Stimulated activated naive CD8-positive, alpha-beta T cell treated with anti-CD3 and anti-CD28 coated beads, Interleukin-15, amount 100 ng/mL, for 72 hours (primary cell): Measurements from ENCODE around the gene HOXD8.

Experiments used
- ATAC-seq: fragments of 150-1000 bp; cut with Tn5 transposase; 2 replicates; pipeline ENCODE4 v1.10.0; 2021; ENCODE audit warnings: mild to moderate bottlenecking, moderate library complexity
- DNase-seq, 2 donors: peaks; one replicate each; pipeline ENCODE4 v3.0.0; 2021 to 2022
- H3K27ac Mint-ChIP-seq, 2 donors: one replicate each; pipeline ENCODE4 v1.8.0; 2022; ENCODE audit warnings: mild to moderate bottlenecking in 2 of 2, mixed read lengths in 2 of 2, moderate library complexity in 2 of 2
- H3K27me3 Mint-ChIP-seq: one replicate; pipeline ENCODE4 v1.8.0; 2022; ENCODE audit warnings: mixed read lengths
- H3K4me1 Mint-ChIP-seq: one replicate; pipeline ENCODE4 v1.8.0; 2022; ENCODE audit warnings: mild to moderate bottlenecking, mixed read lengths
- H3K4me3 Mint-ChIP-seq, 2 donors: one replicate each; pipeline ENCODE4 v1.8.0; 2022; ENCODE audit warnings: mild to moderate bottlenecking in 2 of 2, mixed read lengths in 2 of 2, moderate library complexity in 1 of 2
- H3K9me3 Mint-ChIP-seq, 2 donors: one replicate each; pipeline ENCODE4 v1.8.0; 2022; ENCODE audit warnings: mixed read lengths in 2 of 2

Gene HOXD8

GRCh38 chr2:176128982-176129796 lies at the start of gene HOXD8:
Gene HOXD8 (plus strand): TSS chr2:176129705. CDS start chr2:176130367, 662 bp downstream.
- Mint-ChIP-seq H3K9me3 (no peaks in the 10 kb centered on the region), H3K4me3 (peak within 1 kb of the TSS; percentile 63 to 70), H3K4me1 (peaks cover 43% of the 10 kb centered on the region), H3K27ac (peak within 1 kb of the TSS; percentile 61 to 67), H3K27me3 (peaks cover 96% of the 10 kb centered on the region)
- peak in 1 of 2 donors; percentile 35 for DNase-seq
- peak; percentile 43 for ATAC-seq

- peaks cover 92% of the 10 kb centered on the region for H3K27me3 Mint-ChIP-seq
Measured at GRCh38 chr2:176079831-176080539, 49.5 kb upstream of the HOXD8 start.

GRCh38 chr2:176080540-176081375 lies 48.7 kb upstream of the HOXD8 start:
- H3K9me3 Mint-ChIP-seq = peaks cover 17 to 52% of the 10 kb centered on the region in 2 donors
- peak; percentile 31 for ATAC-seq
- no peak for DNase-seq
- H3K27me3 Mint-ChIP-seq = peaks cover 92% of the 10 kb centered on the region
- H3K4me3 Mint-ChIP-seq = peak overlapping the region in 1 of 2 donors; percentile 52
- H3K27ac Mint-ChIP-seq = peak overlapping the region in 1 of 2 donors; percentile 87
- H3K4me1 Mint-ChIP-seq = peaks cover 43% of the 10 kb centered on the region

More at GRCh38 chr2:176079831-176080539, 49.5 kb upstream of the HOXD8 start:
- ATAC-seq = peak; percentile 54
- no peak for DNase-seq
- Mint-ChIP-seq H3K4me3 (peak overlapping the region; percentile 36 to 81), H3K4me1 (peaks cover 40% of the 10 kb centered on the region), H3K27ac (peak overlapping the region in 1 of 2 donors; percentile 82), H3K9me3 (peaks cover 17 to 56% of the 10 kb centered on the region in 2 donors)

DNA sequence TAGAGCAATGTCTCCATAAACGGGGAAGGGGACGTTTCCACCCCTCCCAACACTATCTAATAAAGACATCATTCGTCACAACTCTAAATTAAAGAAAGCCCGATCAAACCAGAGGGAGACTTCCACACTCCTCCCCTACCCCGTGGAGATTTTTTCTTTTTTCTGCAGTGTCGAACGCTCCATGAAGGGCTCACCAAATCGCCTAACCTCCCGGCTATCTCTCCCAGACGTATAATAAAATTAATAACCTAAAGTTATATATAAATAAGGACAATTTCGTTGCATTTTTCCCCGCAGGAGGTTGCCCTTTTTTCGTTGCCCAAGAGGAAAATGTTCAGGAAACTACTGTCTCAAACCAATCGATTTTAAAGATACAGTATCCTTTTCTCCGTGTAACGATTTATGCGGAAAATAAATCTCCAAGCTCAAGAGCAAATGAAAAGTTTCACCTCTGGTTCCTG lies 48.1 kb upstream of the HOXD8 start:
- ATAC-seq (no peak), DNase-seq (no peak)
- peaks cover 16 to 45% of the 10 kb centered on the region in 2 donors for H3K9me3 Mint-ChIP-seq
- peaks cover 43% of the 10 kb centered on the region for H3K4me1 Mint-ChIP-seq
- H3K27me3 Mint-ChIP-seq = peaks cover 92% of the 10 kb centered on the region
- peak overlapping the region in 1 of 2 donors; percentile 62 for H3K4me3 Mint-ChIP-seq
- peak overlapping the region in 1 of 2 donors; percentile 87 for H3K27ac Mint-ChIP-seq

DNA sequence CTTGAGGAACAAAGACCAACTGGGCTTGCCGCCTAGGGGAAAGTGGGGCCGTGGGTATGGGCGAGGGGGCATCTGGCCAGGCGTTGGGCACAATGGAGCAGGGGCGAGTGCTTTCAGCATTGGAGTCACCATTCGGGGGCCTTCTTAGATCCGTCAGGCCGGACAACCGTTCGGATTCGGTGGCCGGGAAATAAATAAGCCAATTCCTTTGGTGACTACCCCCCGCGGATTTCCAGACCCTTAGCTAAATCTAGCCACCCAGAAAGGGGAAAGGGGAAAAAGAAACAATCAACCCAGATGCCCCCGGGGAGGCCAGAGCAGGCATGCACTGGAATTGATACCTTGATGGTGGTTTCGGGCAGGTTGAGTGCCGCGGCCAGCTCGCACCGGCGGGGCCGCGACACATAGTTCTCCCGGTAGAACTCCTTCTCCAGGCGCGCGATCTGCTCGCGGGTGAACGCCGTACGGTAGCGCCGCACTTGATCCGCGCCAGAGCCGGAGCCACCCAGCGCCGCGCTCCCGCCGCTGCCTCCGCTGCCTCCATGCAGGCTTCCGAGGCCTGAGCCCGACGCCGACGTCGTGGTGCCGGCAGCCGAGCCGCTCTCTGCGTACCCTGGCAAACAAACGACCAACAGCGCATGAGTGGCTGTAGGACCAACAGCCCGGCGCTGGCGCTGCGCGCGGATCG lies 47.5 kb upstream of the HOXD8 start:
- Mint-ChIP-seq H3K4me1 (peaks cover 43% of the 10 kb centered on the region), H3K27ac (peak overlapping the region in 1 of 2 donors; percentile 93), H3K4me3 (peak overlapping the region in 1 of 2 donors; percentile 62), H3K9me3 (peaks cover 12 to 45% of the 10 kb centered on the region in 2 donors), H3K27me3 (peaks cover 92% of the 10 kb centered on the region)
- no peak for DNase-seq
- no peak for ATAC-seq

DNA sequence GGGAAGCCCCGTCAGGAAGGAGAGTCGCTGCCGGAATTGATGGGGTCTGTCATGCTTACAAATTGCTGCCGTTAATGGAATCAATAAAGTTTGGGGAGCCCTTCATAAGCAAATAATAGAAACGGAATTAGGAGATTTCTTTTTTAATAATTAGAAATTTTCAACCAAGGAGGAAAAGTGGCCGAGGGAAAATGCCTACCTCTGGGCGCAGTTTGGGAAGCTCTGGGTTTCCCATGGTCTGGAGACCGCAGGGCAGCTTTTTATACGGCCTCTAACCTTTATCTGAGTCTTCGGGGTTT lies 47.0 kb upstream of the HOXD8 start:
- Mint-ChIP-seq H3K9me3 (peaks cover 12 to 49% of the 10 kb centered on the region in 2 donors), H3K27ac (peak overlapping the region in 1 of 2 donors; percentile 93), H3K27me3 (peaks cover 93% of the 10 kb centered on the region), H3K4me3 (no peak overlapping the region), H3K4me1 (peaks cover 43% of the 10 kb centered on the region)
- ATAC-seq (no peak), DNase-seq (no peak)

- Mint-ChIP-seq H3K27me3 (peaks cover 97% of the 10 kb centered on the region), H3K27ac (peak overlapping the region in 1 of 2 donors; percentile 93), H3K4me1 (peaks cover 45% of the 10 kb centered on the region), H3K9me3 (peaks cover 12 to 49% of the 10 kb centered on the region in 2 donors), H3K4me3 (peak overlapping the region in 1 of 2 donors; percentile 55)
- ATAC-seq (no peak), DNase-seq (no peak)
Measured at GRCh38 chr2:176082824-176083751, 46.4 kb upstream of the HOXD8 start.

GRCh38 chr2:176083796-176084261 lies 45.7 kb upstream of the HOXD8 start, which contains the start of gene EVX2:
Gene EVX2 (minus strand): TSS chr2:176083962. CDS start chr2:176083776, 186 bp downstream.
- DNase-seq (no peak), ATAC-seq (no peak)
- Mint-ChIP-seq H3K27ac (peak within 1 kb of the TSS in 1 of 2 donors; percentile 93), H3K9me3 (peaks cover 8 to 43% of the 10 kb centered on the region in 2 donors), H3K4me3 (peak within 1 kb of the TSS; percentile 15 to 55), H3K4me1 (peaks cover 47% of the 10 kb centered on the region), H3K27me3 (peaks cover 97% of the 10 kb centered on the region)

DNA sequence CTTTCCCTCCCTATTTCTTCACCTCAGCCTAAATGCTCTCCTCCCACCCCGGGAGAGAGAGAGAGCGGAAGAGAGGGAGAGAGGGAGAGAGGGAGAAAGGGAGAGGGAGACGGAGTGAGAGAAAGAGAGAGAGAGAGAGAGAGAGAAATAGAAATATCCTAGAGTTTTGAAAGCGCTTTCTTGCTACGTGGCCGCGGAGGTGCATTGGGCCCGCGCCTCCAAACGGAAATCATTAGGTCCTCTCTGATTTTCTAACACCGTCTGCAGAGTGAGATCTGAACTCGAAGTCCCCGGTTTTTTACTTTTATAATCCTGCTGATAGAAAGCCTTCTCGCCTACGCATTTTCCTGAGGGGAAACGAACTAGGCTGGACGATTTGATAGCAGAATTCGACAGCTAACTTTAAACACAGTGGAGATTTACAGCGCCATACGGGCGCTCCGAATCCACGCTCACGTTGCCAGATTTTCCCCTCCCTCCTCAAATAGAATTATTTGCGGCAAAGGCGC lies 44.8 kb upstream of the HOXD8 start:
- no peak overlapping the region for H3K4me3 Mint-ChIP-seq
- H3K27me3 Mint-ChIP-seq = peaks cover 97% of the 10 kb centered on the region
- peaks cover 39% of the 10 kb centered on the region for H3K4me1 Mint-ChIP-seq
- peak overlapping the region in 1 of 2 donors; percentile 23 for H3K27ac Mint-ChIP-seq
- DNase-seq (no peak), ATAC-seq (no peak)
- H3K9me3 Mint-ChIP-seq = peaks cover 8 to 35% of the 10 kb centered on the region in 2 donors

GRCh38 chr2:176085120-176085788 lies 44.3 kb upstream of the HOXD8 start:
- no peak for ATAC-seq
- Mint-ChIP-seq H3K27me3 (peaks cover 100% of the 10 kb centered on the region), H3K4me3 (peak overlapping the region in 1 of 2 donors; percentile 29), H3K4me1 (peaks cover 37% of the 10 kb centered on the region), H3K9me3 (peaks cover 8 to 34% of the 10 kb centered on the region in 2 donors), H3K27ac (peak overlapping the region in 1 of 2 donors; percentile 23)
- no peak for DNase-seq

GRCh38 chr2:176085861-176086771 lies 43.4 kb upstream of the HOXD8 start:
- H3K9me3 Mint-ChIP-seq = peaks cover 8 to 30% of the 10 kb centered on the region in 2 donors
- peaks cover 100% of the 10 kb centered on the region for H3K27me3 Mint-ChIP-seq
- no peak overlapping the region for H3K27ac Mint-ChIP-seq
- peak overlapping the region in 1 of 2 donors; percentile 53 for H3K4me3 Mint-ChIP-seq
- DNase-seq = no peak
- no peak for ATAC-seq
- H3K4me1 Mint-ChIP-seq = peaks cover 29% of the 10 kb centered on the region
